ENCODE data around the gene TSPAN6. TPM values are rescaled to one million over a fixed set of nuclear protein-coding genes. Genes with fewer than 3 reads are reported as not detected.
A peak's percentile ranks its signal among the peaks of the same experiment; 100 is the strongest.

TSPAN6 gene
- total RNA-seq, 1 donor, result 1.1 TPM

GRCh38 chrX:100648458-100649417 lies 12.1 kb upstream of the TSPAN6 start:
- no peak for DNase-seq (ENCODE audit: low read depth in 2 of 3, low spot score in 2 of 3)

- DNase-seq (ENCODE audit: low read depth in 2 of 3, low spot score in 2 of 3), result no peak
Measured at GRCh38 chrX:100647739-100648138, 11.1 kb upstream of the TSPAN6 start.

GRCh38 chrX:100647095-100647494 lies 10.5 kb upstream of the TSPAN6 start:
- no peak for DNase-seq (ENCODE audit: low read depth in 2 of 3, low spot score in 2 of 3)

GRCh38 chrX:100645106-100645505 lies 8.5 kb upstream of the TSPAN6 start:
- DNase-seq (ENCODE audit: low read depth in 2 of 3, low spot score in 2 of 3), result no peak

DNA sequence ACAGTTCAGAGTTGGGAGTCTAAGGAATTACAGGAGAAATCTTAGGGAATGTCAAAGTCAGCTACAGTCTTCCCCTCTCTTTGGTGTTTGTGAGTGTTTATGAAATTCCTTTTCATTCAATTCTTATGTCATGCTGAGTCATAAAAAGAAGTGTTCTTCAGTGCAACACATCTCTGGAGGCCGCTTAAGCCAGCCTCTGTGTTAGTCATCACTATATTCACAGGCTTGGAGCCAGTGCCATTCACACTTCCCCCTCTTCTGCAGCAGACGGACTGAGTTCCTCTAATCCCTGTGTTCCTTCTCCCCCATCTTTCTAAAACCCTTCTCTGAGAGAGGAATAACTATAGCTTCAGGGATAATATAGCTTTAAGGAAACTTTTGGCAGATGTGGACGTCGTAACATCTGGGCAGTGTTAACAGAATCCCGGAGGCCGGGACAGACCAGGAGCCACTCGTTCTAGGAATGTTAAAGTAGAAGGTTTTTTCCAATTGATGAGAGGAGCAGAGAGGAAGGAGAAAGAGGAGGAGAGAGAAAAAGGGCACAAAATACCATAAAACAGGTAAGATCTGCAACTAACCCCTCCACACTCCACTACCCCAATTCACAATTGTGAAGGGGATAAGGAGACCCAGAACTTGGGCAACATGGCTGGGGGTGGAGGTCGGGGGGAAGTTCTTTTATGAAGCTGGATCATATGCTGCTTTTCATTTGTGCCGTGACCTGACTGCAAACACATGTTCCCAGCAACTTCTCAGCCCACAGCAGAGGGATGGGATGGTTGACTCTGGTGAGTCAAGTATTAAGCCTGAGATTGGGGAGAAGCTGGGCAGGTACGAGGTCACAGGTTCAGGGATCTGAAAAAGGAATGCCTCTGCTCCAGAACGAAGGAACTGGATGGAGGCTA lies 7.6 kb upstream of the TSPAN6 start, which contains the start of gene SRPX2:
SRPX2 (plus strand) TSS at position 244 of the 905 bp plus-strand sequence. CDS start 2,124 bp downstream, outside the sequence.
- no peak for DNase-seq (ENCODE audit: low read depth in 2 of 3, low spot score in 2 of 3)

DNA sequence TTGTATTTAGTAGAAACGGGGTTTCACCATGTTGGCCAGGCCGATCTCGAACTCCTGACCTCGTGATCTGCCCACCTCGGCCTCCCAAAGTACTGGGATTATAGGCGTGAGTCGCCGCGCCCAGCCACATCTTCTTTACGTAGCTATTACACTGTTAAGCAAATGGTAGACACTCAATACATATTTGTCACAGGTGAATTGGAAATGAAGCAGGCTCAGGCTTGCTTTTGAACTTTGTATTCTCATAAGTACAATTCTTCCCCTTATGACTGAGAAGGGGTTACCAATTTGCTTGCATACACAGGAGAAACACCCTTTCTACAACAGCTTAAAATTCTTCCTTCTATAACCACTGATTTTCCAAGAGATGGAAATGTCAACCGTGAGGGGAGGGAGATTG lies 6.6 kb upstream of the TSPAN6 start:
- DNase-seq (ENCODE audit: low read depth in 2 of 3, low spot score in 2 of 3), result no peak

DNA sequence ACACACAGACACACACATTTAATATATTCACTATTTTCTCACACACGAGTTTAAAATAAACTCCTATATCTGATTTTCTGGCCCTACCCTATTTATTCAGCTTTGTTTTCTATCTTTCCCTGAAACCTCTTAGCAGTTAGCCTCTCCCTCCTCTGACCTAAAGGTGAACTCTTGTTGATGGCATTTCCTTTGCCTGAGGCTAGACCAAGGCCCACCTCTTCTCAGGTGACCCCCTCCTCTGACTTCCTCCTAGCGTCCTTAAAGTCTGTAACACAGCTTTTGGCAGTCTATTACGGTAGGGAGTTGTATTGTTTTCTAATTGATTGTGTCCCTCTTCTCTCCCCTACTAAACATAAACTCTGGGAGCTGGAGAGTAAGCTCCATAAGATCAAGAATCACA lies 5.7 kb upstream of the TSPAN6 start:
- DNase-seq (ENCODE audit: low read depth in 2 of 3, low spot score in 2 of 3), result no peak

DNA sequence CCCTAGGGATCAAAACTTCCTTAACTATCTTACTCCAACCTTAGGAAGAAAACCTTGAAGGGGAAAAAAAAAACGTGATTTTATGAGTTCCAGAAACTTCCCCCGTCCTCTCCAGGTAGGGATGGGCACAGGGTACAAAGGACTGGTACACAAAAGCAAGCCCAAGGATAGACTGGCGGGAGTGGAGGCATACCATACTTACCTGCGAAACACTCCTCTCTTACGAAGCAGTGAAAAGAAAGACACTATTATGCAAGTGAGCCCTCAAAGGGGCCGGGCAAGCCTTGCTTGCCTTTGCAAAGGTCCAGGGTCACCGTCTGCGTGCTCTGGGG lies 651 bp downstream of the TSPAN6 start:
- no peak for DNase-seq (ENCODE audit: low read depth in 2 of 3, low spot score in 2 of 3)

- DNase-seq (ENCODE audit: low read depth in 2 of 3, low spot score in 2 of 3), result no peak
Measured at GRCh38 chrX:100635040-100635439, 1.6 kb downstream of the TSPAN6 start.

DNA sequence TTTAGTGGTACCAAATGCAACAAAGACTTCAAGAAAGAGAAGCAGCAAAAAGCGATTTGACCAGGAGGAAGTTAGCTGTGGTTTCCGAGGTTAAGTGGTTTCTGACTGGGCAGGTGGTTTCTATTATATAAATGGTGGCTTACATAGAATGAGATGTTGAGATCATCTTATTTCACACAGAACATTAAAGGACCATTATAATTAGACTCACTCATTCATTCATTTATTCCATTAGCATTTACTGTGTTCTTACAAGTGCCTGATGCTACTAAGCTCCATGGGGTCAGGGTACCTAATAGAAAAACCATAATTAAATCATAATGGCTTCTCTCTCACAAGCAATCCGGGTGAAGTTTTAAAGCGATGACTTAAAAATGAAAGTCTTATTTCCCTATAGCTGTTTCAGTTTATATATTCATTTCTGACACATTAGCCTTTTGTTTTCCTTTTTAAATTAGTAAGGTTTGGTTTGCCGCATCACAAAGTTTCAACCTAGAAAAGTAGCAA lies 10.6 kb downstream of the TSPAN6 start:
- DNase-seq (ENCODE audit: low read depth in 2 of 3, low spot score in 2 of 3), result peak in 2 of 3 donors; percentile 62 to 71

DNA sequence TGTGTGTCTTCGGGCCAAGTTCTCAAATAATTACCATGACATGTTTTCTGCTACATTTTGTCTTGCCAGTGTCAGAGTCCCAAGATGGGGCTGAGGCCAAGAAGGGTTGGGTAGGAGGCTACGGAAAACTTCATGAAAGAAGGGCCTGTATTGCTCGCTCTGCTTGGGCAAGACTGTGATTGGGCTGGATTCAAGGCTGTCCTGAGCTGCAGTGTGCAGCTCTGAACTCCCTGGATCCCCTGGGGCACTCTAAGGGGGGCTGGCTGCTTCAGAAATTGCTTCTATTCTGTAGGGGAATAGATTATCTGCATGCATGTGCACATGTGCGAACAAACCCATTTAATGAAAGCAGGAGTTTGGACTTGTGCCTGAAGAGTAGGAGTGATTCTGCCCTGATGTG lies 13.6 kb downstream of the TSPAN6 start:
- DNase-seq (ENCODE audit: low read depth in 2 of 3, low spot score in 2 of 3), result no peak

GRCh38 chrX:100615005-100615404 lies 21.6 kb downstream of the TSPAN6 start:
- peak in 2 of 3 donors; percentile 29 to 44 for DNase-seq (ENCODE audit: low read depth in 2 of 3, low spot score in 2 of 3)

GRCh38 chrX:100611951-100612350 lies 24.7 kb downstream of the TSPAN6 start:
- DNase-seq (ENCODE audit: low read depth in 2 of 3, low spot score in 2 of 3), result no peak

DNA sequence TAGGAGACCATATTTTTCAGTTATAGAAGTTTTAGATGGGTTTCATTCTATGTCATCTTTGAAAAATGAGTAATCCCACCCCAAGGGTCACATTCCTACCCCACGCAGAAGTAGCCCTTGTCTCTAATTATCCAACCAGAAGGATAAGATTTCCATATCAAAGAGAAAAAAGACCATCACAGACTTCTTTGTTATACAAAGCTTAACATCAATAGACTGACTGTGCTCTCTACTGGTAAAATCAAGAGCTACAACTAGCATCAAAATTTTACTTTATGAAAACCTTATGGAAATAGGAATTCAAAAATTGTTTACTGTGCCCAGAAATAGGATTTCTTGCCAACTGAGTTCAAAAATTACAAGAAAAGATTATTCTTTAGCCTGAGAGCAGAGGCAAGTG lies 27.0 kb downstream of the TSPAN6 start:
- DNase-seq (ENCODE audit: low read depth in 2 of 3, low spot score in 2 of 3), result no peak

DNA sequence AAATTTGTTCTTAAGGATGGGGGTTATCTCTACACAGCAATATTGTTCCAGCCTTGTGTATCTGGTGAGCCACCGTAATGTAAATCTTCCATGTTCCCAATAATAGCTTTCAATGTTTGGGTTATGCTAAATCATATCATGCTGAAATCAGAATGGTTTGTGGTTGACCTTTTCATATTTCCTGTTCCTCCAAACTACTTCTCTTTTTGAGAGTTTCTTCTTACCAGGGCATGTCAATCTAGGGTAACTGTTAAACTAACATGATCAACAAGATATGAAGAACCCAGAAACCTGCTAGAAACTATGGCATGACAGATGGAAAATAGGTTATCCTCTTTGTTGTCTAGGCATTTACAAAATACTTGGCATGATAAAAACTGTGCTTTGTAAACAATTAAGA lies 29.9 kb downstream of the TSPAN6 start:
- DNase-seq (ENCODE audit: low read depth in 2 of 3, low spot score in 2 of 3), result peak in 2 of 3 donors; percentile 9 to 52

- no peak for DNase-seq (ENCODE audit: low read depth in 2 of 3, low spot score in 2 of 3)
Measured at GRCh38 chrX:100600758-100601157, 35.8 kb downstream of the TSPAN6 start.

GRCh38 chrX:100600340-100600739 lies 36.3 kb downstream of the TSPAN6 start:
- DNase-seq (ENCODE audit: low read depth in 2 of 3, low spot score in 2 of 3), result no peak

GRCh38 chrX:100599456-100599855 lies 37.1 kb downstream of the TSPAN6 start:
- DNase-seq (ENCODE audit: low read depth in 2 of 3, low spot score in 2 of 3), result no peak

- DNase-seq (ENCODE audit: low read depth in 2 of 3, low spot score in 2 of 3), result no peak
Measured at GRCh38 chrX:100596601-100597000, 40.0 kb downstream of the TSPAN6 start.

- no peak for DNase-seq (ENCODE audit: low read depth in 2 of 3, low spot score in 2 of 3)
Measured at GRCh38 chrX:100593581-100593980, 43.0 kb downstream of the TSPAN6 start.

- no peak for DNase-seq (ENCODE audit: low read depth in 2 of 3, low spot score in 2 of 3)
Measured at GRCh38 chrX:100593126-100593525, 43.5 kb downstream of the TSPAN6 start.
